Ovary (tissue), 9 donors: ENCODE data around the gene ERI3. TPM values are rescaled to one million over a fixed set of nuclear protein-coding genes. Genes with fewer than 3 reads are reported as not detected.

Experiments
- DNase-seq, 5 donors: peaks; one replicate each; pipeline ENCODE4 v3.0.0-alpha.2; 2019 to 2020
- H3K27ac ChIP-seq, 2 donors: fragments of 200-600 bp; one replicate each; pipeline versions ENCODE4 v1.5.1 to v1.8.0; 2019 to 2022
- H3K27me3 ChIP-seq: fragments of 200-600 bp; one replicate; pipeline ENCODE4 v1.8.0; 2022
- H3K36me3 ChIP-seq: fragments of 200-600 bp; sonication (generic); one replicate; pipeline ENCODE4 v1.5.1; 2019
- H3K4me1 ChIP-seq: one replicate; pipeline ENCODE4 v1.8.1; 2013; ENCODE audit warnings: mild to moderate bottlenecking, moderate library complexity; ENCODE audit not compliant: insufficient read depth
- H3K4me3 ChIP-seq: fragments of 200-600 bp; sonication (generic); one replicate; pipeline ENCODE4 v1.5.1; 2017
- H3K9me3 ChIP-seq, 2 donors: fragments of 200-600 bp in 1 of 2; sonication (generic) in 1 of 2; one replicate each; pipeline versions ENCODE4 v1.5.1 to v1.8.1; 2013 to 2019; ENCODE audit warnings: mild to moderate bottlenecking in 1 of 2, moderate library complexity in 1 of 2
- CTCF ChIP-seq, 3 donors: fragments of 450-650 bp in 2 of 3; fragments of 200-600 bp in 1 of 3; IDR thresholded peaks; one replicate each; pipeline versions ENCODE4 v1.5.1 to v1.8.0; 2016 to 2022; ENCODE audit warnings: antibody characterized with exemption in 3 of 3, mild to moderate bottlenecking in 1 of 3
- EP300 ChIP-seq: sonication (generic); formaldehyde crosslinking; IDR thresholded peaks from one replicate; pipeline ENCODE4 v1.6.1; 2017; ENCODE audit warnings: antibody characterized with exemption
- POLR2A ChIP-seq: fragments of 450-650 bp; IDR thresholded peaks from one replicate; pipeline ENCODE4 v1.6.1; 2017; ENCODE audit warnings: antibody characterized with exemption, mild to moderate bottlenecking, moderate library complexity
- WGBS, 3 donors: extraction: QIAGEN DNeasy Blood & Tissue Kit in 1 of 3; methylation state at CpG; one replicate each; pipeline versions ENCODE4 v1.1.5 to v1.1.7; 2013 to 2017; 5-methylcytosine and 5-hydroxymethylcytosine counted together
- intact Hi-C, 4 donors: fragments of 100-400 bp; cut with DNase I; formaldehyde crosslinking; loops; one replicate each; pipeline versions ENCODE4 v1.11.0 to v1.15.1; 2022 to 2023
- polyA plus RNA-seq, 2 donors: library from polyadenylated mRNA; stranded (reverse); fragments of 200-250 nt in 1 of 2; fragments of 350-450 nt in 1 of 2; fragmentation: Illumina TruSeq in 1 of 2; extraction: RNeasy Lipid Tissue Mini Kit (QIAGEN cat#74804) in 1 of 2; gene quantifications; one replicate each; pipeline ENCODE4 v1.2.3, GENCODE V29; 2013 to 2014
- total RNA-seq, 7 donors: library from RNA; depleted of rRNA in 2 of 7; stranded (reverse); fragments of >200 nt in 2 of 7; fragmentation: NEBNext Ultra II Directional in 3 of 7; extraction: Animal tissue kit (Norgen Biotek cat#: 25700) in 3 of 7; gene quantifications; one replicate each; pipeline versions ENCODE4 v1.1.0 to v1.2.4, GENCODE V29; 2016 to 2023
- donor health status: DM: no; HTN: no; CAD: no; lungs with moderate emphysema.
- donor health status: DM: no; HTN: no; CAD: no.
- donor health status: Bipolar disorder and iron deficiency.
- donor health status: DM: yes; HTN: yes; CAD: no.
- donor health status: DM: no; HTN: no; CAD: no.
- donor health status: DM: yes; HTN: yes; CAD: no.

Gene ERI3
- total and polyA plus RNA-seq, 9 donors, result 35.4 to 67.0 (median 48.9) TPM

DNA sequence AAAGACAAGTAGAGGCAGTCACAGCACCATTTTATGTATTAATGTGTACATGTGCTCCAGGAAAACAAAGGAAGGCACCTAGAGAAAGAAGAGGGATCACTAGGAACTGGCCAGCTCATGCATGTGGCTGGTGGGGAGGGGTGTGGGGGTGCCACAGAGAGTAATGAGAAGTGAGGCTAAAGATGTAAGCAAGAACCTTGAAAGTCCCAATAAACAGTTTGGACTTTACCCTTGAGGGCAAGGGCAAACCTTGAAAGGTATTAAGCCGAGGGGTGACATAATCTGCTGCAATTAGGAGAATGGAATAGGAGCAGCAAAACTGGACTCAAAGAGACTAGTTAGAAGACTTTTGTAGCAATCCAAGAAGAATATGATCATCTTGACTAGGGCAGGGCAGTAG lies 51.5 kb downstream of the ERI3 start:
- no peaks in the 10 kb centered on the region for H3K36me3 ChIP-seq
- intact Hi-C loops, result no loop called here
- H3K27ac ChIP-seq, result no peak overlapping the region
- no peaks in the 10 kb centered on the region for H3K27me3 ChIP-seq
- no peak for DNase-seq
- H3K4me3 ChIP-seq, result no peak overlapping the region
- no peaks in the 10 kb centered on the region for H3K9me3 ChIP-seq
- 94 to 98% (median 97%) methylated on average over 1 of the region's 1 CpG for WGBS, 3 donors
- TF ChIP-seq POLR2A (no peak), CTCF (IDR thresholded peaks at IDR 0.05) (no peak), EP300 (no peak)
- H3K4me1 ChIP-seq, result no peaks in the 10 kb centered on the region

DNA sequence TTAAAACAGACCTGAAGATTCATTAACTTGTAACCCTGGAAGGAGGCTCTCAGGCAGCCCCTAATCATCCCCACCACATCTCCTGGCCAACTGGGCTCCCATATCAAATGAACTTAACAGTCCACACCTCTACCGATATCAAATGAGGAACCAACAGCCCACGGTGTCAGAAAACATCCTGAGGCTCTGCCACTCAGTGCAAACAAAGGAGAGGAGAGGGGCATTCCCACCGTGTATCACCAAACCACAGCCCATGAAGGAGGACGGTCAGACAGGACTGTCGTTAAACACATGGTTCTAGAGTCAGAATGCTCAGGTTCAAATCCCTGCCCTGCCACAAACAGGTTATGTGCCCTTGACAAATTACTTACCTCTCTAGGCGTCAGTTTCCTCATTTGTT lies 52.5 kb downstream of the ERI3 start:
- no peak for DNase-seq
- H3K36me3 ChIP-seq, result no peaks in the 10 kb centered on the region
- 80 to 83% (median 82%) methylated on average over 6 of the region's 6 CpGs for WGBS, 3 donors
- H3K9me3 ChIP-seq, result no peaks in the 10 kb centered on the region
- intact Hi-C loops, result no loop called here
- TF ChIP-seq POLR2A (no peak), CTCF (IDR thresholded peaks at IDR 0.05) (no peak), EP300 (no peak)
- H3K4me1 ChIP-seq, result no peaks in the 10 kb centered on the region
- no peaks in the 10 kb centered on the region for H3K27me3 ChIP-seq
- H3K4me3 ChIP-seq, result no peak overlapping the region
- H3K27ac ChIP-seq, result no peak overlapping the region

DNA sequence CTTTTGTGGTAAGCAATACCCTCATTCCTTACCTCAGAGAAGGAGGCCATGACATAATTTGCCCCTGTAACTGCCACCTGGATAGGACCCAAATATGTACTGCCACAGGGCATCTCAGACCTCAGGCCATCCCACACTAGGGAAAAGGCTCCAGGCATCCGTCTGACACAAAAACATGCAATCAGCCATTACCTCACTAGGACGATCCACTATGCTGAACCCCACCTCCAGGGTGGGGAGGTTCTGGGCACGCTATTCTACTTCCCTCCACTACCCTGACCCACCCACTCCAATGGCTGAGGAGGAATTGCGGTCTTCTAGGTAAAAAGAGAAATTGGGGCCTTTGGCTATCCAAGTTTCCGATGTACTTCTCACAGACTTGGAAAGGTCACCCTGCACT lies 53.6 kb downstream of the ERI3 start:
- Histone ChIP-seq H3K4me1 (no peaks in the 10 kb centered on the region), H3K4me3 (no peak overlapping the region), H3K36me3 (no peaks in the 10 kb centered on the region), H3K27me3 (no peaks in the 10 kb centered on the region), H3K9me3 (no peaks in the 10 kb centered on the region), H3K27ac (no peak overlapping the region)
- 86 to 91% (median 89%) methylated on average over 5 of the region's 5 CpGs for WGBS, 3 donors
- no peak for TF ChIP-seq EP300
- TF ChIP-seq POLR2A, result no peak
- TF ChIP-seq CTCF (IDR thresholded peaks at IDR 0.05), result no peak
- intact Hi-C loops, result no loop called here
- DNase-seq, result no peak

- intact Hi-C loops, result no loop called here
- H3K4me3 ChIP-seq, result no peak overlapping the region
- no peak overlapping the region for H3K27ac ChIP-seq
- no peaks in the 10 kb centered on the region for H3K27me3 ChIP-seq
- no peak for DNase-seq
- no peaks in the 10 kb centered on the region for H3K4me1 ChIP-seq
- WGBS, 3 donors, result 51 to 53% (median 52%) methylated on average over 6 to 7 of the region's 7 CpGs
- no peaks in the 10 kb centered on the region for H3K9me3 ChIP-seq
- TF ChIP-seq CTCF (IDR thresholded peaks at IDR 0.05), result no peak
- no peak for TF ChIP-seq POLR2A
- TF ChIP-seq EP300, result no peak
- H3K36me3 ChIP-seq, result no peaks in the 10 kb centered on the region
Measured at GRCh38 chr1:44300852-44301251, 54.2 kb downstream of the ERI3 start.
